Endothelial cell of umbilical vein (primary cell): Measurements from ENCODE around the gene ZNF559. TPM values are rescaled to one million over a fixed set of nuclear protein-coding genes. Genes with fewer than 3 reads are reported as not detected.
"Not testable (repeated sequence)": the region's sequence is repeated elsewhere in the genome, so short reads cannot be mapped to it uniquely, and the experiment has no call there.

ENCODE experiments used
- BruUV-seq: library from RNA; stranded (reverse); fragments of 400-500 nt; replicated peaks from 2 replicates; lab custom pipeline; 2021; lab: Mats Ljungman, UMichigan
- CTCF ChIA-PET: fragments of 300-600, 350-600 bp; sonication (Branson Sonifier 250); formaldehyde crosslinking; loops from one replicate; lab custom pipeline; 2021; ENCODE audit warnings: antibody characterized with exemption, inconsistent platforms; lab: Charles Lee
- POLR2A ChIA-PET: fragments of 300-600, 350-600 bp; sonication (Branson Sonifier 250); formaldehyde crosslinking; loops from one replicate; lab custom pipeline; 2021; ENCODE audit warnings: antibody characterized with exemption, inconsistent platforms; lab: Charles Lee
- DNase-seq: peaks from one replicate; pipeline ENCODE4 v3.0.0-alpha.2; 2011; ENCODE audit warnings: low read depth, low spot score
- FAIRE-seq: peaks from 2 replicates; lab custom pipeline; 2011; peaks lifted over from hg19 to GRCh38; lab: Jason Lieb, UNC
- H2AFZ ChIP-seq: 2 replicates; pipeline ENCODE4 v1.6.0; 2012; ENCODE audit warnings: low read depth, low read length, control low read depth, inconsistent platforms
- H3K27ac ChIP-seq: 2 replicates; pipeline ENCODE4 v1.5.1; 2011; ENCODE audit warnings: low read depth, mild to moderate bottlenecking, control low read depth, low read length, moderate library complexity; ENCODE audit not compliant: insufficient read depth
- H3K27me3 ChIP-seq, 2 experiments: 2 replicates each; pipeline versions ENCODE4 v1.6.0 to v1.6.1; 2011; ENCODE audit warnings: low read length in 2 of 2, mixed read lengths in 1 of 2; ENCODE audit not compliant: control insufficient read depth in 2 of 2, insufficient read depth in 2 of 2
- H3K36me3 ChIP-seq, 2 experiments: 2 replicates in 1 of 2; 3 replicates in 1 of 2; pipeline ENCODE4 v1.5.1; 2011; ENCODE audit warnings: low read length in 2 of 2, mild to moderate bottlenecking in 1 of 2, moderate library complexity in 1 of 2; ENCODE audit not compliant: control insufficient read depth in 2 of 2, insufficient read depth in 2 of 2; ENCODE audit errors: extremely low read depth in 1 of 2
- H3K4me1 ChIP-seq: 3 replicates; pipeline ENCODE4 v1.5.1; 2011; ENCODE audit warnings: mild to moderate bottlenecking, low read length; ENCODE audit not compliant: control insufficient read depth, insufficient read depth; ENCODE audit errors: extremely low read depth
- H3K4me2 ChIP-seq: 2 replicates; pipeline ENCODE4 v1.6.1; 2011; ENCODE audit warnings: low read length, control low read depth, mixed read lengths; ENCODE audit not compliant: insufficient read depth
- H3K4me3 ChIP-seq, 3 experiments: fragments of 200-600 bp in 1 of 3; sonication (generic), shearing (Covaris generic) in 1 of 3; replicated peaks in 1 of 3; 2 replicates each; pipeline ENCODE4 v1.5.1; 2011 to 2016; ENCODE audit warnings: control low read depth in 3 of 3, low read length in 3 of 3, mild to moderate bottlenecking in 2 of 3, inconsistent platforms in 1 of 3, low read depth in 1 of 3, moderate library complexity in 1 of 3; ENCODE audit not compliant: insufficient read depth in 1 of 3
- H3K79me2 ChIP-seq: 2 replicates; pipeline ENCODE4 v1.6.0; 2012; ENCODE audit warnings: low read length, inconsistent platforms; ENCODE audit not compliant: control insufficient read depth, insufficient read depth
- H3K9ac ChIP-seq: replicated peaks from 2 replicates; pipeline ENCODE3; 2011; ENCODE audit warnings: low read length, control low read depth; ENCODE audit not compliant: insufficient read depth; ENCODE audit errors: extremely low read depth
- H3K9me1 ChIP-seq: replicated peaks from 3 replicates; pipeline ENCODE4 v1.6.0; 2011; ENCODE audit warnings: mild to moderate bottlenecking, low read length; ENCODE audit not compliant: control insufficient read depth, insufficient read depth; ENCODE audit errors: extremely low read depth
- H3K9me3 ChIP-seq: replicated peaks from 2 replicates; pipeline ENCODE4 v1.5.1; 2012; ENCODE audit warnings: low read length, inconsistent platforms; ENCODE audit not compliant: control insufficient read depth, insufficient read depth
- H4K20me1 ChIP-seq: replicated peaks from 2 replicates; pipeline ENCODE3; 2011; ENCODE audit warnings: mild to moderate bottlenecking, low read length; ENCODE audit not compliant: control insufficient read depth, insufficient read depth; ENCODE audit errors: extremely low read depth
- EZH2 ChIP-seq: IDR thresholded peaks from 2 replicates; pipeline ENCODE4 v1.6.1; 2012; ENCODE audit warnings: borderline replicate concordance, low read depth, mild to moderate bottlenecking, moderate library complexity, low read length, inconsistent platforms; ENCODE audit not compliant: severe bottlenecking
- FOS ChIP-seq: IDR thresholded peaks from 2 replicates; pipeline ENCODE4 v1.6.1; 2011; ENCODE audit warnings: mild to moderate bottlenecking, low read length, moderate library complexity, borderline replicate concordance; ENCODE audit not compliant: insufficient read depth
- GATA2 ChIP-seq: IDR thresholded peaks from 2 replicates; pipeline ENCODE4 v1.7.0; 2011; ENCODE audit warnings: low read depth, mild to moderate bottlenecking, moderate library complexity, mixed read lengths, low read length; ENCODE audit not compliant: insufficient read length, insufficient read depth
- JUN ChIP-seq: IDR thresholded peaks from 2 replicates; pipeline ENCODE4 v1.6.1; 2011; ENCODE audit warnings: borderline replicate concordance, low read depth; ENCODE audit not compliant: insufficient read length, insufficient read depth
- MYC ChIP-seq: IDR thresholded peaks from one replicate; pipeline ENCODE4 v1.6.1; 2011; ENCODE audit warnings: mild to moderate bottlenecking, low read depth, low read length
- POLR2A ChIP-seq: IDR thresholded peaks from 2 replicates; pipeline ENCODE4 v1.6.1; 2012; ENCODE audit warnings: low read depth, mild to moderate bottlenecking, control low read depth, low read length
- POLR2AphosphoS5 ChIP-seq: IDR thresholded peaks from 2 replicates; pipeline ENCODE4 v1.6.1; 2012; ENCODE audit warnings: low read depth, mild to moderate bottlenecking, control low read depth, low read length, moderate library complexity; ENCODE audit not compliant: insufficient read depth
- dilution Hi-C: fragments of 300-500 bp; cut with MboI; formaldehyde crosslinking; loops from one replicate; pipeline ENCODE4 v1.15.0; 2019; ENCODE audit warnings: low sequenced_read_pairs; ENCODE audit not compliant: extremely low pct_ligation_motif_present
- intact Hi-C: fragments of 100-400 bp; cut with micrococcal nuclease; formaldehyde crosslinking; loops from one replicate; pipeline ENCODE4 v1.10.0; 2022
- polyA plus RNA-seq, 4 experiments: library from polyadenylated mRNA; depleted of rRNA in 3 of 4; stranded (reverse) in 3 of 4; unstranded in 1 of 4; fragments of >200 nt; gene quantifications; 2 replicates each; pipeline versions ENCODE4 v1.2.1 to v1.2.3, GENCODE V29; 2011 to 2012; ENCODE audit warnings: missing spikeins in 1 of 4
- total RNA-seq: library from RNA; stranded (reverse); gene quantifications from 2 replicates; pipeline ENCODE4 v1.2.3, GENCODE V29; 2021
- TF ChIP-seq, protein P1 (sequence below), 2 donors: IDR thresholded peaks; 1 replicate in 1 of 2; 2 replicates in 1 of 2; pipeline ENCODE4 v1.5.1; 2011; ENCODE audit warnings: low read length in 2 of 2, mild to moderate bottlenecking in 2 of 2, moderate library complexity in 2 of 2, control low read depth in 1 of 2, inconsistent platforms in 1 of 2, low read depth in 1 of 2; ENCODE audit not compliant: insufficient read depth in 1 of 2; ENCODE audit errors: extremely low read depth in 1 of 2
- TF ChIP-seq, protein P2 (sequence below): IDR thresholded peaks from 2 replicates; pipeline ENCODE4 v1.6.1; 2011; ENCODE audit not compliant: insufficient read depth, insufficient read length

Gene ZNF559
- total and polyA plus RNA-seq, 2 donors (not counting 3 experiments of a cell fraction or from before 2014, with no cell fraction given): 7.8 to 13.5 TPM

DNA sequence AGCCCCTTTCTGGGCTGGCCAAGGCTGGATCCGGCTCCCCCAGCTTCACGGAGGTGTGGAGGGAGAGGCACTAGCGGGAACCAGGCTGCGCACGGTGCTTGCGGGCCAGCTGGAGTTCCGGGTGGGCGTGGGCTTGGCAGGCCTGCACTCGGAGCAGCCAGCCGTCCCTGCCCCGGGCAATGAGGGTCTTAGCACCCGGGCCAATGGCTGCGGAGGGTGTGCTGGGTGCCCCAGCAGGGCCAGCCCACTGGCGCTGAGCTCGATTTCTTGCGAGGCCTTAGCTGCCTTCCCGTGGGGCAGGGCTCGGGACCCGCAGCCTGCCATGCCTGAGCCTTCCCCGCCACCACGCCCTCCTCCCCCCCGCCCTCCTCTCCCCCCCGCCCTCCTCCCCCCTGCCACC is 2.6 kb upstream of the ZNF559 start:
- Histone ChIP-seq H2AFZ (no peak overlapping the region), H3K9me3 (no peaks in the 10 kb centered on the region), H4K20me1 (no peaks in the 10 kb centered on the region), H3K79me2 (peaks cover 5% of the 10 kb centered on the region), H3K9ac (no peak overlapping the region), H3K4me1 (peaks cover 10% of the 10 kb centered on the region), H3K27me3 (no peaks in the 10 kb centered on the region), H3K4me2 (no peak overlapping the region), H3K27ac (no peak overlapping the region), H3K36me3 (no peaks in the 10 kb centered on the region), H3K9me1 (no peaks in the 10 kb centered on the region), H3K4me3 (no peak overlapping the region)
- TF ChIP-seq, protein P1, sequence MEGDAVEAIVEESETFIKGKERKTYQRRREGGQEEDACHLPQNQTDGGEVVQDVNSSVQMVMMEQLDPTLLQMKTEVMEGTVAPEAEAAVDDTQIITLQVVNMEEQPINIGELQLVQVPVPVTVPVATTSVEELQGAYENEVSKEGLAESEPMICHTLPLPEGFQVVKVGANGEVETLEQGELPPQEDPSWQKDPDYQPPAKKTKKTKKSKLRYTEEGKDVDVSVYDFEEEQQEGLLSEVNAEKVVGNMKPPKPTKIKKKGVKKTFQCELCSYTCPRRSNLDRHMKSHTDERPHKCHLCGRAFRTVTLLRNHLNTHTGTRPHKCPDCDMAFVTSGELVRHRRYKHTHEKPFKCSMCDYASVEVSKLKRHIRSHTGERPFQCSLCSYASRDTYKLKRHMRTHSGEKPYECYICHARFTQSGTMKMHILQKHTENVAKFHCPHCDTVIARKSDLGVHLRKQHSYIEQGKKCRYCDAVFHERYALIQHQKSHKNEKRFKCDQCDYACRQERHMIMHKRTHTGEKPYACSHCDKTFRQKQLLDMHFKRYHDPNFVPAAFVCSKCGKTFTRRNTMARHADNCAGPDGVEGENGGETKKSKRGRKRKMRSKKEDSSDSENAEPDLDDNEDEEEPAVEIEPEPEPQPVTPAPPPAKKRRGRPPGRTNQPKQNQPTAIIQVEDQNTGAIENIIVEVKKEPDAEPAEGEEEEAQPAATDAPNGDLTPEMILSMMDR (IDR thresholded peaks at IDR 0.05; ENCODE audit: extremely low read depth in 1 of 2, insufficient read depth in 1 of 2, low read depth in 1 of 2, low read length in 2 of 2): no peak
- no peak for TF ChIP-seq POLR2AphosphoS5
- no peak for TF ChIP-seq GATA2
- TF ChIP-seq MYC: no peak
- TF ChIP-seq POLR2A: no peak
- TF ChIP-seq, protein P2, sequence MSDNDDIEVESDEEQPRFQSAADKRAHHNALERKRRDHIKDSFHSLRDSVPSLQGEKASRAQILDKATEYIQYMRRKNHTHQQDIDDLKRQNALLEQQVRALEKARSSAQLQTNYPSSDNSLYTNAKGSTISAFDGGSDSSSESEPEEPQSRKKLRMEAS: no peak
- TF ChIP-seq FOS: no peak
- TF ChIP-seq JUN: no peak
- TF ChIP-seq EZH2: no peak
- dilution Hi-C loops: no loop called here
- POLR2A ChIA-PET: no interaction called here
- CTCF ChIA-PET: interaction anchor here (1.7 kb wide), 1 partner anchor 10 kb away, joined by 3 read pairs; no protein-coding TSS in a partner anchor
- intact Hi-C loops: loop anchor here (5.0 kb wide), 1 partner anchor 194 kb away; the partner anchor contains the start of gene OR7G3
- no TSS peak for BruUV-seq
- FAIRE-seq (no peak), DNase-seq (no peak)

DNA sequence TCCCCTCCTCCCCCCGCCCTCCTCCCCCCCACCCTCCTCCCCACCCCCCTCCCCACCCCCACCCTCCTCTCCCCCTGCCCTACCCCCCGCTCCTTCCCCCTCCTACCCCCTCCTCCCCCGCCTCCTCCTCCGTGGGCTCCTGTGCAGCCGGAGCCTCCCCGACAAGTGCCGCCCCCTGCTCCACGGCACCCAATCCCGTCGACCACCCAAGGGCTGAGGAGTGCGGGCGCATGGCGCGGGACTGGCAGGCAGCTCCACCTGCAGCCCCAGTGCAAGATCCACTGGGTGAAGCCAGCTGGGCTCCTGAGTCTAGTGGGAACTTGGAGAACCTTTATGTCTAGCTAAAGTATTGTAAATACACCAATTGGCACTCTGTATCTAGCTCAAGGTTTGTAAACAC is 2.2 kb upstream of the ZNF559 start:
- CTCF ChIA-PET: interaction anchor here (1.7 kb wide), 1 partner anchor 10 kb away, joined by 3 read pairs; no protein-coding TSS in a partner anchor
- H3K9ac ChIP-seq, FAIRE-seq, H3K27me3 ChIP-seq, H3K79me2 ChIP-seq, H3K4me1 ChIP-seq, H3K9me1 ChIP-seq, H3K4me3 ChIP-seq, H3K36me3 ChIP-seq, H3K9me3 ChIP-seq, POLR2A ChIA-PET, H3K4me2 ChIP-seq, dilution Hi-C loops, H3K27ac ChIP-seq, H2AFZ ChIP-seq, BruUV-seq, DNase-seq, H4K20me1 ChIP-seq: not testable (repeated sequence)
- intact Hi-C loops: loop anchor here (5.0 kb wide), 1 partner anchor 194 kb away; the partner anchor contains the start of gene OR7G3

- dilution Hi-C loops, H3K9ac ChIP-seq, H3K27ac ChIP-seq, FAIRE-seq, H3K4me1 ChIP-seq, H3K9me1 ChIP-seq, H3K79me2 ChIP-seq, DNase-seq, H3K27me3 ChIP-seq, H3K4me3 ChIP-seq, H3K36me3 ChIP-seq, POLR2A ChIA-PET, H4K20me1 ChIP-seq, H3K9me3 ChIP-seq, BruUV-seq, H2AFZ ChIP-seq, H3K4me2 ChIP-seq: not testable (repeated sequence)
- CTCF ChIA-PET: interaction anchor here (1.7 kb wide), 1 partner anchor 11 kb away, joined by 3 read pairs; no protein-coding TSS in a partner anchor
- intact Hi-C loops: loop anchor here (5.0 kb wide), 1 partner anchor 195 kb away; the partner anchor contains the start of gene OR7G3
Observed at GRCh38 chr19:9322201-9322600, 1.8 kb upstream of the ZNF559 start.
